Mucosa of rectum (tissue), 2 donors: ENCODE data around the gene CEBPB.
"Not testable (repeated sequence)": the region's sequence is repeated elsewhere in the genome, so short reads cannot be mapped to it uniquely, and the experiment has no call there.

Experiments used
- H3K27ac ChIP-seq, 2 donors: one replicate each; pipeline ENCODE4 v1.7.0; 2013; ENCODE audit warnings: inconsistent platforms in 2 of 2, low read depth in 2 of 2, low read length in 2 of 2
- H3K27me3 ChIP-seq, 2 donors: one replicate each; pipeline ENCODE4 v1.7.0; 2013; ENCODE audit warnings: low read length in 2 of 2; ENCODE audit not compliant: control insufficient read depth in 2 of 2, insufficient read depth in 2 of 2
- H3K36me3 ChIP-seq, 2 donors: one replicate each; pipeline ENCODE4 v1.7.0; 2013; ENCODE audit warnings: low read length in 2 of 2; ENCODE audit not compliant: control insufficient read depth in 2 of 2, insufficient read depth in 2 of 2
- H3K4me1 ChIP-seq, 2 donors: one replicate each; pipeline ENCODE4 v1.7.0; 2013; ENCODE audit warnings: low read length in 2 of 2, mild to moderate bottlenecking in 1 of 2; ENCODE audit not compliant: control insufficient read depth in 2 of 2, insufficient read depth in 2 of 2
- H3K4me3 ChIP-seq, 2 donors: one replicate each; pipeline ENCODE4 v1.7.0; 2013; ENCODE audit warnings: low read length in 2 of 2
- H3K9ac ChIP-seq, 2 donors: one replicate each; pipeline ENCODE4 v1.7.0; 2013; ENCODE audit warnings: low read length in 2 of 2, low read depth in 1 of 2, mild to moderate bottlenecking in 1 of 2
- H3K9me3 ChIP-seq, 2 donors: one replicate each; pipeline ENCODE4 v1.7.0; 2013; ENCODE audit warnings: low read length in 2 of 2; ENCODE audit not compliant: control insufficient read depth in 2 of 2
- donor health status: healthy.
- donor health status: Normal muscosa, but diverticular disease.

Gene CEBPB

DNA sequence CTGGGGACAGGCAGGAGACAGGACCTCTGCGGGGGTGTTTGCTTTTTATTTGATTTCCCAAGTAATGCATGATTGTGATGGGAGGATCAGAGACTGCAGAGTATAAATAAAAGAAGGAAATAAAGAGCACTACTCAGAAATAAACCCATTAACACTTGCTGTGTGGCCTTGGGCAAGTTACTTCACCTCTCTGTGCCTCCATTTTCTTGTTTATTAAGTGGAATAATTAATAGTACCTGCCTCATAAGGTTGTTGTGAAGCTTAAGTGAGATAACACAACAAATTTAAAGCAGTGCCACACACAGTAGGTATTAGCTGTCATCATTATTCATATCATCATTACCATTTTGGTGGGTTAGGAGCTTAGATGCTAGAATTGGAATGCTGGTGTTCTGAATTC lies 8.1 kb downstream of the CEBPB start:
- Histone ChIP-seq H3K36me3 (peaks cover 4 to 9% of the 10 kb centered on the region in 2 donors), H3K9ac (no peak overlapping the region), H3K27me3 (no peaks in the 10 kb centered on the region), H3K4me1 (peaks cover 5 to 11% of the 10 kb centered on the region in 2 donors), H3K9me3 (no peaks in the 10 kb centered on the region), H3K27ac (no peak overlapping the region), H3K4me3 (no peak overlapping the region)

DNA sequence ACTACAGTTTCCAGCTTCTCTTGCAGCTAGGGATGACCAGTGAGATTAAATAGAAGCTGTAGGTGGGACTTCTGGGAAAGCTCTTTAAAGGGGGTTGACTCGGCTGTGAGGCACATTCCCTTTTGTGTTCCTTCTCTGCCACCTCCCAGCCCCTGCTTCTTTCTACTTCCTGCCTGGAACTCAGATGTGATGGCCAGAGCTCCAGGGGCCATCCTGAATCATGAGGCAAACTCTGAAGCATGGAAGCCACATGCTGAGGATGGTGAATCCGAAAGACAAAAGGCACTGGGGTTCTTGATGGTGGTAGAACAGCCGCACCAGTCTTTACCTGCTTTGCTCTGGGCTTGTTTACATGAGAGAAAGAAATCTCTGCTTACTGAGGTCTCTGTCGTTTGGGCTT lies 9.1 kb downstream of the CEBPB start:
- Histone ChIP-seq H3K4me3 (no peak overlapping the region), H3K27ac (no peak overlapping the region), H3K9ac (no peak overlapping the region), H3K27me3 (no peaks in the 10 kb centered on the region), H3K4me1 (peaks cover 0 to 5% of the 10 kb centered on the region in 2 donors), H3K36me3 (peaks cover 0 to 2% of the 10 kb centered on the region in 2 donors), H3K9me3 (peaks cover 0 to 5% of the 10 kb centered on the region in 2 donors)

DNA sequence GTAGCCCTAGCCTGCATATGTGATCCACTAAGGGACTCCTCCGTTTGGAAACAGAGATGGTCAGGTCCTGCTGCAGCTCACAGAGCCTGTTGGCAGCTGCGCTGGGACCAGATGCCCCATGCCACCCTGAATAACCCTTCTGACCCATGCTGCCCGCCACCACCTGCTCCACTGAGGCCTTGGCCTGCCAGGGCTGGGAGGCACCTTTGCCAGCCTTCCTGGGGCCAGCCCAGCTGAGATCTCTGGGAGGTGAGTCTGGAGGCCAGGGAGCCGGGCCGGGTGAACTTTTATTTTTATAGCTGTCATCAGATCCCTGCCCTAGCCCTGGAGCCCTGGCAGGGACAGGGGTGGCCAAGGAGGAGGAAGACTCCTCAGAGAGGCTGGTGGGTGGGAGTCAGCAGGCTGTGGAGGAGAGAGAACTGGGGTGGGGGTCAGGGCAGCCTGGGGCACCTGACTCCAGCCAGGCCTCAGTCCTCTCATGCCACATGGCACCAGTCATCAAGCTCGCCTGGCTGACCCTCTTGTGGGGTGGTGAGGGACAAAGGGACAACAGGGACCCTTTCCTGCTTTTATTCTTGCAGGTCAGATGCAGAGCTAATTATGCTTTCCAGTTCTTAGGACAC lies 10.0 kb downstream of the CEBPB start:
- Histone ChIP-seq H3K9me3 (peaks cover 0 to 5% of the 10 kb centered on the region in 2 donors), H3K9ac (no peak overlapping the region), H3K36me3 (no peaks in the 10 kb centered on the region), H3K4me1 (no peaks in the 10 kb centered on the region), H3K27ac (no peak overlapping the region), H3K4me3 (no peak overlapping the region), H3K27me3 (no peaks in the 10 kb centered on the region)

DNA sequence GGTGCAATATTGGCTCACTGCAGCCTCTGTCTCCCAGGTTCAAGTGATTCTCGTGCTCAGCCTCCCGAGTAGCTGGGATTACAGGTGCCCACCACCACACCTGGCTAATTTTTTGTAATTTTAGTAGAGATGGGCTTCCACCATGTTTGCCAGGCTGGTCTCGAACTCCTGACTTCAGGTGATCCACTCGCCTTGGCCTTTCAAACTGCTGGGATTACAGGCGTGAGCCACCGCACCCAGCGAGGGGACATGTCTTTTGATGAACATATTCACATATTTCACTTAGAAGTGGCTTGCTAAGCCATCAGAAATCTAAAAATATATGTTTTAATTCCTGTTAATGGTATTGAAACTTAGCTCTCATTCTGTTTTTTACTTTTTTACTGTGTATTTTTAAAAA lies 11.1 kb downstream of the CEBPB start:
- H3K9me3 ChIP-seq, H3K9ac ChIP-seq, H3K36me3 ChIP-seq, H3K4me1 ChIP-seq, H3K27ac ChIP-seq, H3K4me3 ChIP-seq, H3K27me3 ChIP-seq: not testable (repeated sequence)

DNA sequence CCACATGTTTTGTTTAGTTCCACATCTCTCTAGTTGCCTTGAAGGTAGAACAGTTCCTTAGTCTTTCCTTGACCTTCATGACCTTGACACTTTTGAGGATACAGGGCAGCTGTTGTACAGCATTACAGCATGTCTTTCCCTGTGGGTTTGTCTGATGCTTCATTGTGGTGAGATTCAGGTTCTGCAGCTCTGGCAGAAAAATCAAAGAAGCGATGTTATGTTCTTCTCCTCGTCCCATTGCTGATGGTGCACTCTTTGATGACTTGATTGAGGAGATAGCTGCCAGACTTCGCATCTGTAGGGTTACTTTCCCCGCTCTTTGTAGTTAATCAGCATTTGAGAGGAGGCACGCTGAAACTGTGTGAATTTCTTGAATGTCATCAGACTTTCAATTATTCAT lies 12.0 kb downstream of the CEBPB start:
- H3K9ac ChIP-seq = no peak overlapping the region
- H3K4me3 ChIP-seq = no peak overlapping the region
- no peaks in the 10 kb centered on the region for H3K4me1 ChIP-seq
- no peaks in the 10 kb centered on the region for H3K36me3 ChIP-seq
- no peak overlapping the region for H3K27ac ChIP-seq
- peaks cover 0 to 5% of the 10 kb centered on the region in 2 donors for H3K9me3 ChIP-seq
- no peaks in the 10 kb centered on the region for H3K27me3 ChIP-seq

DNA sequence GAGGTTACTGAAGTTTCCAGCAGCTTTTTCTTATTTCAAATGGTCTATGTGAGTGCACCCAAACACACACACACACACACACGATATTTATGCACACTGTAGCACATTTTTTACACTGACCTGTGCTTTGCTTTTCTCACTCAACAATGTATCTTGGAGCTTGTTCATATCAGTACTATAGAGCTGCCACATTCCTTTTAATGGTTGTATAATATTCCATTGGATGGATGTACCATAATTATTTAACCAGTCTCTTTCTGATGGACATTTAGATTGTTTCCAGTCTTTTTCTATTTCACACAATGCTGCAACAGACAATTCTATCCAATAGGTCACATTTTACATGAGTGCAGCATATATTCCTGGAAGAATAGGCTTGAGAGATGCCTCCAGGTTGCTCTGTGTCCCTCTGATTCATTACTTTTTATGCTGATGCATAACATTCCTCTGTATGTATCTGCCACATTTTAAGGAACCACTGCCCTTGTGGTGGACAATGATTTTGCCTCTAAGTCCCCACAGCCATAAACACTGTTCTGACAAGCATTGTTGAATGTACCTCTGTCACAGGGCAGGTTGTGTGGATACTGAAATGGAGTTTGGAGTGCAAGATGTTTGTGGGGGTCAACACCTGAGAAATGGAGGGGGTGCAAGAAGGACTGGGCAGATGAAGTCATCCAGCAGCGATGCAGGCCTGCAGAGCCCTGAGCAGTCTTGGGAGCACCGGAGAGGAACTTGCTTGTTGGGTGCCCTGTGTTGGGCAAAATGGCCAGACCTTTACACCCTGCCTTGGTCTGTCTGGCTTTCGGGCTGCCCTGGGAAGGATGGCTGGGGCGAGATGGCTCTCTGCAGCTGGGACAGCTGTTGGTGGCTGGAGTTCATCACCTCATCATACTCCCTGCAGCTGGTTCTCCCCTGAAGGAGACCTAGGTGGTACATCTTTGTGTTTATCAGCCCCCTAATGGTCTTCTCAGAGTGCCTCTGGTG lies 13.6 kb downstream of the CEBPB start:
- H3K36me3 ChIP-seq = no peaks in the 10 kb centered on the region
- peaks cover 0 to 5% of the 10 kb centered on the region in 2 donors for H3K9me3 ChIP-seq
- no peak overlapping the region for H3K9ac ChIP-seq
- no peak overlapping the region for H3K27ac ChIP-seq
- H3K27me3 ChIP-seq = no peaks in the 10 kb centered on the region
- no peak overlapping the region for H3K4me3 ChIP-seq
- H3K4me1 ChIP-seq = no peaks in the 10 kb centered on the region

DNA sequence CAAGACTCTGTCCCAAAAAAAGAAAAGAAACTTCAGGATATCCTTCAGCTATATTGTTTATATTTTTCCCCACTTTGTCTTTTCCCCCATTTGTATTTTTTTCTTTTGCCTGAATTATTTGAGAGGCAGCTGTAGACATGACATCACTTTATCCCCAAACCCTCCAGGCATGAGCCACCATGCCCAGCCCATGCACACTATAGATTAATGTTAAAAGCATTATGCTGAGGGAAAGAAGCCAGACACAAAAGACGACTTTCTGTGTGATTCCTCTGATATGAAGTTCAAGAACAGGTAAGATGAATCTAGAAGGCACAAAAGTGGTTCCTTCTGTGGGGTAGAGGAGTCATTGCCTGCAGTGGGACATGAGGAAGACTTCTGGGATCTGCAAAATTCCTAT lies 16.4 kb downstream of the CEBPB start:
- Histone ChIP-seq H3K27me3 (no peaks in the 10 kb centered on the region), H3K4me1 (no peaks in the 10 kb centered on the region), H3K9ac (no peak overlapping the region), H3K36me3 (no peaks in the 10 kb centered on the region), H3K4me3 (no peak overlapping the region), H3K9me3 (peaks cover 0 to 5% of the 10 kb centered on the region in 2 donors), H3K27ac (no peak overlapping the region)

DNA sequence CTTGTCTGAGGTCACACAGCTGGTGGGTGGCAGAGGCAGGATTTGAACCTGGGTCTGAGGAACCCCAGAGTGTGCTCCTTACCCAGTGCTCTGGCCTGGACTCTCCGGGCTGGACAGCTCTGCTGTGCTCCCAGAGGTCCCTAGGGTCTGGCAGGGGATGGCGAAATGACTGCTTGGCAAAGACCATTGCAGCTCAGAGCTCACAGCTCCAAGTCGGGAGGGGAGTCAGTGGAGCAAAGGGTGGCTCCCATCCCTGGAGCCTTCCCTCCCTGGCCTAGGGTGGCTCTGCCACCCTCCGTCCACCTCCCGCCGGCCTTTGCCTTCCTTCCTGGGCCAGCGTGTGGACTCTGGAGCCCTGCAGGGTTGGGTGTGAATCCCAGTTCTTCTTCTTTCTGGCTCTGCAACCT lies 17.5 kb downstream of the CEBPB start:
- Histone ChIP-seq H3K9ac (no peak overlapping the region), H3K4me3 (no peak overlapping the region), H3K27ac (no peak overlapping the region), H3K27me3 (no peaks in the 10 kb centered on the region), H3K4me1 (no peaks in the 10 kb centered on the region), H3K9me3 (peaks cover 0 to 5% of the 10 kb centered on the region in 2 donors), H3K36me3 (no peaks in the 10 kb centered on the region)

DNA sequence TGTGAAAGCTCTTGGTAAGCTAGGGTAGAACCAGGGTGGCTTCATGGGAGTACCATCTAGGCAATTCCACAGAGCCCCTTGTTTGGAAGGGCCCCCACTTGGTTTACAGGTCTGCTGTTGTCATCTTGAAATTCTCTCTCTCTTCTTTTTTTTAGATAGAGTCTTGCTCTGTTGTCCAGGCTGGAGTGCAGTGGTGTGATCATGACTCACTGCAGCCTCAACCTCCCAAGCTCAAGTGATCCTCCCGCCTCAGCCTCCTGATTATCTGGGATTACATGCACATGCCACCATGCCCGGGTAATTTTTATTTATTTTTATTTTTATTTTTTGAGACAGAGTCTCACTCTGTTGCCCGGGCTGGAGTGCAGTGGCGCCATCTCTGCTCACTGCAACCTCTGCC lies 18.2 kb downstream of the CEBPB start:
- not testable (repeated sequence) for H3K9me3 ChIP-seq, H3K9ac ChIP-seq, H3K27me3 ChIP-seq, H3K4me3 ChIP-seq, H3K27ac ChIP-seq, H3K36me3 ChIP-seq, H3K4me1 ChIP-seq

DNA sequence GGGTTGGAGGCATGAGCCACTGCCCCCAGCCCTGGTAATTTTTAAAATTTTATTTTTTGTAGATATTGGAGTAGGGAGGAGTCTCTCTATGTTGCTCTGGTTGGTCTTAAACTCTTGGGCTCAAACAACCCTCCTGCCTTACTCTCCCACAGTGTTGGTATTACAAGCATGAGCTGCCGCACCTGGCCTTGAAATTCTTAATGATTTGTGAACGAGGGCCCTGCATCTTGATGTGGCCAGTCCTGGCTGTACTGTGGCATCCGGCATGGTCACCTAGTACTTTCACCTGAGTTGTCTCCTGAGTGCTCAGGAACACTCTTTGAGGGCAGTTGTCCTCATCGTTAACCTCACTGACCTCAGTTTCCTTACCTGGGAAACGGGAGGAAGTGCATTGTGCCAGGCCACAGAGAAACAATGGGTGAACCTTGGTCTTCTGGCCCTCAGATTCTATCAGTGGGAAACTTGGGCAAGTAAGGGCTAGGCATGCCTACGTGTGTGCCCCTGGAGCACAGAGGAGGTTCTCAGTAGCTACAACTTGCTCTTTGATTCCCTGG lies 19.5 kb downstream of the CEBPB start:
- no peak overlapping the region for H3K27ac ChIP-seq
- H3K9ac ChIP-seq = no peak overlapping the region
- no peaks in the 10 kb centered on the region for H3K27me3 ChIP-seq
- peaks cover 0 to under 1% of the 10 kb centered on the region in 2 donors for H3K4me1 ChIP-seq
- no peaks in the 10 kb centered on the region for H3K9me3 ChIP-seq
- H3K4me3 ChIP-seq = no peak overlapping the region
- H3K36me3 ChIP-seq = no peaks in the 10 kb centered on the region
